Heart left ventricle (tissue), 13 donors: ENCODE measurements around the gene SUGP2.

Source experiments
- POLR2A ChIP-seq, 2 donors: fragments of 450-650 bp; IDR thresholded peaks; one replicate each; pipeline ENCODE4 v1.6.1; 2017; ENCODE audit warnings: antibody characterized with exemption in 2 of 2, mild to moderate bottlenecking in 2 of 2, moderate library complexity in 2 of 2
- TF ChIP-seq, protein P1 (sequence below), 12 donors: fragments of 200-600 bp; sonication (generic) in 4 of 12; IDR thresholded peaks; one replicate each; pipeline versions ENCODE4 v1.5.0 to v1.8.0; 2018 to 2022; ENCODE audit warnings: antibody characterized with exemption in 12 of 12, mild to moderate bottlenecking in 5 of 12
- donor health status: ischemic (EF 13 %, LVEDD 7.1; RV severe dilation, severe dysfunction).
- donor health status: DM: no; HTN: yes; CAD: no.
- donor health status: DM: no; HTN: no; CAD: no.
- donor health status: ischemic (EF 25% LVEDD 6.9; RV normal size, moderate dysfunction).
- donor health status: ischemic (EF 25% LVEDD 5.7; RV mildly dilated, moderate dysfunction).
- donor health status: ischemic (EF 35%, LVEDD 5.7; RV mildly dilated, moderate dysfunction).
- donor health status: nonischemic (EF 11% LVEDD 7.7; RV severe dilation, severe dysfunction).
- donor health status: DM: yes; HTN: yes; CAD: no.
- donor health status: PGD.
- donor health status: ischemic (EF 29% LVEDD 5.4; RV normal size, mild dysfunction).
- donor health status: nonischemic (EF 23%, LVEDD 6.1; RV moderate dilation, normal function).

DNA sequence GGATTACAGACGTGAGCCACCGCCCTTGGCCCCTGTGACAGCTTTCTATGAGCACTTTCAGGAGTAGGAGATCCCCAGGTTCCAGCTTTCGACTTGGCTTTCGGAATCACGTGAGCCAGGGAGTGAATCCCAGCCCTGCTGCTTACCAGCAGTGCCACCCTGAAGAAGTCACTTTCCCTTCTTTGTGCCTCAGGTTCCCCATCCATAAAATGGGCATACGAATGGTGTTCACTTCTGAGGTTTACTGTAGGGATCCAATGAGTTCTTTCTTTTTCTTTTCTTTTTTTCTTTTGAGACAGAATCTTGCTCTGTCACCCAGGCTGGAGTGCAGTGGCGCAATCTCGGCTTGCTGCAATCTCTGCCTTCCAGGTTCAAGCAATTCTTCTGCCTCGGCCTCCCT, 88.0 kb downstream of the SUGP2 start:
- TF ChIP-seq, protein P1, sequence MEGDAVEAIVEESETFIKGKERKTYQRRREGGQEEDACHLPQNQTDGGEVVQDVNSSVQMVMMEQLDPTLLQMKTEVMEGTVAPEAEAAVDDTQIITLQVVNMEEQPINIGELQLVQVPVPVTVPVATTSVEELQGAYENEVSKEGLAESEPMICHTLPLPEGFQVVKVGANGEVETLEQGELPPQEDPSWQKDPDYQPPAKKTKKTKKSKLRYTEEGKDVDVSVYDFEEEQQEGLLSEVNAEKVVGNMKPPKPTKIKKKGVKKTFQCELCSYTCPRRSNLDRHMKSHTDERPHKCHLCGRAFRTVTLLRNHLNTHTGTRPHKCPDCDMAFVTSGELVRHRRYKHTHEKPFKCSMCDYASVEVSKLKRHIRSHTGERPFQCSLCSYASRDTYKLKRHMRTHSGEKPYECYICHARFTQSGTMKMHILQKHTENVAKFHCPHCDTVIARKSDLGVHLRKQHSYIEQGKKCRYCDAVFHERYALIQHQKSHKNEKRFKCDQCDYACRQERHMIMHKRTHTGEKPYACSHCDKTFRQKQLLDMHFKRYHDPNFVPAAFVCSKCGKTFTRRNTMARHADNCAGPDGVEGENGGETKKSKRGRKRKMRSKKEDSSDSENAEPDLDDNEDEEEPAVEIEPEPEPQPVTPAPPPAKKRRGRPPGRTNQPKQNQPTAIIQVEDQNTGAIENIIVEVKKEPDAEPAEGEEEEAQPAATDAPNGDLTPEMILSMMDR (IDR thresholded peaks at IDR 0.05), result no peak
- no peak for TF ChIP-seq POLR2A (IDR thresholded peaks at IDR 0.05)
